NCI-H2227 treated with DMSO at 0.1 percent for 48 hours (cell line): Measurements from ENCODE around the gene IL17REL.

Experiments used
- DNase-seq: peaks from one replicate; lab custom pipeline; 2025; lab: John Stamatoyannopoulos, UW

Gene IL17REL

DNA sequence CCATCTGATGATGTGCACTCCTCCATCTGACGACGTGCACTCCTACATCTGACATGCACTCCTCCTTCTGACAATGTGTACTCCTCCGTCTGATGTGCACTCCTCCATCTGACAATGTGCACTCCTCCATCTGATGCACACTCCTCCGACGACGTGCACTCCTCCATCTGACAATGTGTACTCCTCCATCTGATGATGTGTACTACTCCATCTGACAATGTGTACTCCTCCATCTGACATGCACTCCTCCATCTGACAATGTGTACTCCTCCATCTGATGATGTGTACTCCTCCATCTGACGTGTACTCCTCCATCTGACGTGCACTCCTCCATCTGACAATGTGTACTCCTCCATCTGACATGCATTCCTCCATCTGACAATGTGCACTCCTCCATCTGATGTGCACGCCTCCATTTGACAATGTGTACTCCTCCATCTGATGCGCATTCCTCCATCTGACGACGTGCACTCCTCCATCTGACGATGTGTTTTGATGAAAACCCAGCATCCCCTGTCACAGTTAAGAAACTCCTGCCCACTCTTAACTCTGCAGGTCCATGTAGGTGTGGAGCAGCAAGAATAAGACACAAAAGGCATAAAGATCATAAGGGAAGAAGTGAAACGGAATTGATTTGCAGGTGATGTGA, 9.7 kb upstream of the IL17REL start:
- no peak for DNase-seq

DNA sequence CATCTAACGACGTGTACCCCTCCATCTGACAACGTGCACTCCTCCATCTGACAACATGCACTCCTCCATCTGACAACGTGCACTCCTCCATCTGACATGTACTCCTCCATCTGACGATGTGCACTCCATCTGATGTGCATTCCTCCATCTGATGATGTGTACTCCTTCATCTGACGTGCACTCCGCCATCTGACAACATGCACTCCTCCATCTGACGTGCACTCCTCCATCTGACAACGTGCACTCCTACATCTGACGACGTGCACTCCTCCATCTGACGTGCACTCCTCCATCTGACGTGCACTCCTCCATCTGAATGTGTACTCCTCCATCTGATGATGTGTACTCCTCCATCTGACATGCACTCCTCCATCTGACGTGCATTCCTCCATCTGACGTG, 8.0 kb upstream of the IL17REL start:
- DNase-seq: no peak

DNA sequence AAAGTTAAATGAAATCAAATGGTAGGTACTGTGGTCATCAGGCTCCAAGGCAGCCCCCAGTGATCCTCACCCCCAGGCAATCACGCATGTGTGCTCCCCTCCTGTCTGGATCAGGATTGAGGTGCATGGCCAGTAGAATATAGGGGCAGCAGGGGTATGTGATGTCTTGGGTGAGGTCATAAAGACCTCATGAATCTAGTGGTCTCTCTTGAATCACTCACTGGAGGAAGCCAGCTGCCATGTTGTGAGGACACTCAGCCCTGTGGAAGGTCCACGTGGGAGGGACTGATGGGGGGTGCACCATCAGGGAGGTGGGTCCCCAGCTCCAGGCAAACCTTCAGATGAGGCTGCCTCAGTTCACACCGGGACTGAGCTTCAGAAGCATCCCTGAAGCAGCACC, 6.8 kb upstream of the IL17REL start:
- DNase-seq: no peak

DNA sequence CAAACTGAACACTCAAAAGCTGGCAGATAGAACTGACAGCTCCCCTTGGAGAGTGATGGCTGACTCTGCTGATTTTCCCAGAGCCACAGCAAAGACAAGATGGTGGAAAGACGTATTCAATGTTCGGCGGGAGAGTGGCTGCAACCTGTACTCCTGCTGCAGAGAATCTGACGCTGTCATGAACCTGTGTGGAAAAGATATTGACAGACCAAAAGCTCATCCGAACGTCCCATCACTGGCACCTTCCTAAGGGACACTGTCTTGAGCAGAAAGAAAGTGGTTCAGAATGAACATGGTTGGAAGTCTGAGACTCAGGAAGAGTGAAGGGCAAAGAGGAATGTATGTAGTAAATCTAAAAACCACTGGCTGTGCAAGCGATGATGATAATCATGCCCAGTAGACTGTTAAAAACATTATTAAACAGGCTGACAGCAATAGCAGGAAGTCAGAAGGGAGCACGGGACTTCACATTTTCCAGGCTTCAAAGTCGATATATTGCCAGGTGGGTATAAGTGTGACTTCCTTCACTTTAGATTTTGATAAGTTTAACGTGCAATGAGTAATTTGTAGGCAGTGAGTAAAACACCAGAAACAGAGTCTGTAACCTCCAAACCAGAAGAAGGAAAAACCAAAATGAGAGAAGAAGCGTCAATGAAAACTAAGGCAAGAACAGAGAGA, 6.2 kb upstream of the IL17REL start:
- peak; percentile 4 for DNase-seq

DNA sequence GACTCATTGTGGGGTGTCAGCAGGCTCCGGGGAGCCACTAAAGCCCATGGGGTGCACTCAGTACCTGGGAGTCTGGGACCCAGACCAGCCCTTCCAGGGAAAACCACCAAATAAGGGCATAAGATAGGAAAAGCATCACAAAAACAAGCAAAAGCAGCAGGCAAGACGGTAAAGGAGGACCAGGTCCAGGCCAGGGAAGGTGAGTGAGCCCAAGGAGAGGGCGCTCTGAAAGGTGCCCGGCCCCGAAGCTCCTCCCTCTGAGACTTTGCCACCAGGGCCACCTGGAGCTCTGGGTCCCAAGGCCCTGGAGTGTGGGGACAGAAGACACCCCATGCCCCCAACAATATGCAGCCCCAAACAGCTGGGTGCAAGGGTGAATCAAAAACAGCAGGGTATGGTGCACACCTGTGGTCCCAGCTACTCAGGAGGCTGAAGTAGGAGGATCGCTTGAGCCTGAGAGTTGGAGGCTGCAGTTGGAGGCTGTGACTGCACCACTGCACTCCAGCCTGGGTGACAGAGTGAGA, 5.2 kb upstream of the IL17REL start:
- no peak for DNase-seq

DNA sequence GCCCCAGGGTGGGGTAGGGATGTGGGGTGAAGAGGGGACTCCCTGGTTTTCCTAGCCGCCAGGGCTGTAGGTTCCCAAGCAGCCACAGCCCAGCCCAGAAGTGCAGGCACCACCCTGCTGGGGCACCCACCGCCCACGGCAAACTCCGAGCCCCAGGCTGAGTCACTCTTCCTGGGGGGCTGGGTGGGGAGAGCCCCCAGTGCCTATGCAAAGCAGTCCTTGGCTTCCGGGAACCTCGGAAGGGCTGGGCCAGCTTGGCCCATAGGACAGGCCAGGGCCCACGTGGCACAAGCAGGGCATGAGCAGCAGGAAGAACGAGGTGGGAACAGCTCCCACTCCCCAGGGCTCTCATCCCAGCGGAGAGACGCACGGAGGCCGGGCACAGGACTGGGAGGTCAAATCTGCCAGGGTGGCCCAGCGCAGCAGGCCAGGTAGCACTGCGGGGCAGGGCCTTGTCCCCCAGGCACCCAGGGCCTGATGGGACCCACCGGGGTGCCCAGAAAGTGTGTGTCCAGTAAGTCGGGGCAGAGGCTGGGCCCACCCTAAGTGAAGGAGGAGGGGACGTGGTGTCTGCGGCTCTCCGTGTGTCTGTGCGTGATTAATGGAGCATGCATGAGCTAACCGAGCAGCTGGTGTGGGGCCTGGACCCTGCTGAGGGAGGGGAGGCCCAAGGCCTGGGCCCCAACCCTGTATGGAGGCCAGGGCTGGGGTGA, 4.6 kb upstream of the IL17REL start:
- DNase-seq: no peak

DNA sequence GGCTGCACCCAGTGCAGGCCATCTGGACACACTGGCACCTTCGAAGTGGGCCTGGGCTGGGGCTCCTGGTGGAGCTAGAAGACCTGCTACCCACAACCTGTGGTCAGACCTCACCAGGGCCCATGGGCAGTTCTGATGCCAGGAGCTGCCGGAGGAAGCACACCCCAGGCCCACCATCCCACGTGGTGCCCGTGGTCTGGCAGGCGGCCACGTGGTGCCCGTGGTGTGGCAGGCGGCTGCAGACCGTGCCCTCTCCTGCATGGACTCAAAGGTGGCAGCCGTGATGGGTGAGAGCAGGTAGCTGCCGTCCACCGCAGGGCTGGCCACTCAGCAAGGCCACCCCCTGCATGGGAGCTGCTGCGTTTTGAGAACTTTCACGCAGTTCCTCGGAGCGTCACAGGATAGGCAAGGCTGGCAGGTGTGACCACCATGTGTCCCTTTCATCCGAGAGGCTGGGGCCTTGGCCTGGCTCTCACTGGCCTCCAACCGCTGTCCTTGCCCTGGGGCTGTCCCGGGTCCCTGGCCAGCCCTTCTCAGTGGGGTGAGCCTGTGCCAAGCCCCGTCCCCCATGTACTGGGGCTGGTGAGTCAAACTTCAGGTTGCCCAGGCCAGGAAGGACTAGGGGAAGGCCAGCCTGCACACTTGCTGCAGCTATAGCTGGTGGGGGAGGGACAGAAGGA, 3.9 kb upstream of the IL17REL start:
- DNase-seq: no peak

DNA sequence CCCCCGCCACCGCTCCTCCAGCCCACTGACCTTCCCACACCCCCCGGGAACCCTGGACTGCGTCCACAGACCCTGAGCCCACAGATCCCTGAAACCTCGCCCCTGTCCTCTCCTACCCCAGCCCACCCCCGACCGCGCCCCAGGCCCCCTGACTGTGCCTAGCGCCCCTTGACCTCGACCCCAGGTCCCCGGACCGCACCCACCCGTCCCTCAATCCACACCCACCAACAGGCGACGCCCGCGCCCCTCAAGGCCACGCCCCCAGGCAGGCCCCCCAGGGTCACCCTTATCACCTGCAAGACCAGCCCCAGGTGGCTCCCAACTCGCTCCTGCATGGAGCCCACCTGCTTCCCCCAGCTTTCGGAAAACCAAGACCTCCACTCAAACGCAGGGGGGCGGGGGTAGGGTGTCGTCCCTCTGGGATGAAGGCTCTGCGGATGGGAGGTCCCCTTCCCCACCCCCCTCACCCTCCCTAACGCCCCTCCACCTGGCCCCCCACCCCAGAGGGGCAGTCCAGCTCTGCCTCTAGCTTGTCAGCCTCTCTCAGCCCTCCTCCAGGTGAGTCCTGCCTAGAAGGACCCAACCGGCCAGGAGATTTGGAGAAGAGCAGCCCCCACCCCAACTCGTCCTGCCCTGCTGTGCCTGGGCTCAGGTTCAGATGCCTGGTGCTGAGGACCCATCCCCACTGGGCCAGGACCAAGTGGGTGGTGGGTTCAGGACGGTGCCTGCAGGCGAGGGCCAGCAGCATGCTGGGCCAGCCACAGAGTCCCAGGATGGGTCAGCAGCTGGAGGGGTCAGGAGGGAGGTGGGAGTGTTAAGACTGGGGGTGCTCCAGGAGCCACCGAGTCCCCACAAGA, 3.1 kb upstream of the IL17REL start:
- DNase-seq: no peak

DNA sequence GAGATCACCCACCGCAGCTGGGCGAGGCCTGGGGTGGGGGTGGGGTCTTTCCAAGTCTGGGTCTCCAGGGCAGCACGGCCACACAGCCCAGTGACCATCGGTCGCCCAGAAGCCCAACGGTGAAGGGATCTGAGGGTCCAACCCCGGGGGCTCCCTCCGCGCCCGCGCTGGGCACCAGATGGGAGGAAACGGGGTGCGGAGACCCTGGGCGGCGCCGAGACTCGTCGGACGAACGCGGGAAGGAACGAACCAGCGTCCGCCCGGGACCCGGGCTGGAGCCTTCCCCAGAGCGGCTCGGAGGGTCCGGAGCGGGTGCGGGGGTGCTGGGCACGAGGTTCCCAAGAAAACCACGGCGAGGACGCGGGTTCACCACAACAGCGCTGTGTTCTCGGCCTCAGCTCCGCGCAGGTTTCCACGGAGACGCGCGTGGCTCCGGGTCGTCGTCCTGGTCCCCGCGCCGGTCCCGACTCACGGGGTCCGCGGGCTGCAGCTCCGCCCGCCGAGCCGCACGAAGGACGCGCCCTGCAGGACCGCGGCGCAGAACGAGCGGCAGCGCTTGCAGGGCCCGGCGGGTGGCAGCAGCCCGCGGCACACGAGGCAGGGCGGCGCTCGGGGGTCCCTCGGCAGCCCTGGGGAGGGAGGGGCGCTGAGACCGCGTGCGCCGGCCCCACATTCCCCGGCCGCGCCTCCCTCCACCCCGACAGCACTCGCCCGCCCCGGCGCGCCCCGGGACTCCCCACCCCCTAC, 2.3 kb upstream of the IL17REL start:
- no peak for DNase-seq

DNA sequence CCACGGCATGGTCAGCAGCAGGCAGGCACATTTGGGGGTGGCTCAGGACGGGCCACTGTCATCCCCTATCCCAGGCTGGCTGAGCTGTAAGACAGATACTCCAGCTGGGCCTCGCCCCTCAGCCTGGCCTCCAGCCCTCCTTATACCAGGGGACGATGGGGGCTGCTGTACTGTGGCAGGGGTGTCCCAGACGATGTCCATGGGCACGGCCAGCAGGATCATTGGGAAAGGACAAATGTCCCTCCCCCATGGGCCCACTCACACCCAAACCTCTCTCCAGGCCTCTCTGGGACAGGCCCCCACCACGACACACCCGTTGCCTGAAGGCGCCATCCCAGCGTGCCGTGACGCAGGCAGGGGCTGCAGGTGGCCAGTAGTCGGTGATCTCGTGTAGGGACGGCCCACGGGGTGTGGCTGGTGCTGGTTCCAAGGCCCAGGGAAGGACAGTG, 1.5 kb upstream of the IL17REL start:
- no peak for DNase-seq

DNA sequence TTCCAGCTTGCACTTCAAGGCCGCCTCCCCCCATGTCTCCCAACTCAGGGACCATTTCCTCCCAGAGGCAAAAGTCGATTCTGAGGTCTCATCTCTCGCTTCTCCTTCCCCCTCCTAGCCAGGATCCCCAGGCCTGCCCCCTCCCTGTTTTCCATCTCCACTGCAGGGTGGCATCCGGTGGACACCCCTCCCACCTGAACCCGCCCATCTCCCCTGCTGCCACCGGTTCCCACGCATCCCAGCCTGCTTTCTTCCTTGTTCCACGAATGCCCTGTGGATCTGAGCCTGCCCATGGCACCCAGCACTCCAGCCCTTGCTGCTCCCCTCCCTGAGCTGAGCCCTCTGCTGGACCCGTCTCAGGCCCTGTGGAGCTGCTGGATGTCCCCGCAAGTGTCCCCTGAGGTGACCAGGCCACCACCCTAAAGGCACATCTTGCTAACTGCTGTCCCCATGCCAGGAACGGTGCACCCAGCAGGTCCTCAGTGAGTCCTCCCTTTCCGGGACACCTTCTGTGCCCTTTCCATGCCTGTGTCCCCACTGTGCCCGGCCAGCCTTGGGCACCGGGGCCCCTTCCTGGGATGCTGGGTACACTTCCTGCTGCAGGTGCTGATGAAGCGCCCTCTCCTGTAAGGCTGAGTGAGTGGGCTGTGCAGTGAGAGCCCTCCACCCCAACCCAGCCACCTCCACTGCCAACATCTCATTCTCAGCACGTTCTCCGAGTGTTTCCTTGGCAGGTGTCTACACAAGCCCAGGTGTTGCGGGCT, 936 bp downstream of the IL17REL start:
- DNase-seq: no peak

DNA sequence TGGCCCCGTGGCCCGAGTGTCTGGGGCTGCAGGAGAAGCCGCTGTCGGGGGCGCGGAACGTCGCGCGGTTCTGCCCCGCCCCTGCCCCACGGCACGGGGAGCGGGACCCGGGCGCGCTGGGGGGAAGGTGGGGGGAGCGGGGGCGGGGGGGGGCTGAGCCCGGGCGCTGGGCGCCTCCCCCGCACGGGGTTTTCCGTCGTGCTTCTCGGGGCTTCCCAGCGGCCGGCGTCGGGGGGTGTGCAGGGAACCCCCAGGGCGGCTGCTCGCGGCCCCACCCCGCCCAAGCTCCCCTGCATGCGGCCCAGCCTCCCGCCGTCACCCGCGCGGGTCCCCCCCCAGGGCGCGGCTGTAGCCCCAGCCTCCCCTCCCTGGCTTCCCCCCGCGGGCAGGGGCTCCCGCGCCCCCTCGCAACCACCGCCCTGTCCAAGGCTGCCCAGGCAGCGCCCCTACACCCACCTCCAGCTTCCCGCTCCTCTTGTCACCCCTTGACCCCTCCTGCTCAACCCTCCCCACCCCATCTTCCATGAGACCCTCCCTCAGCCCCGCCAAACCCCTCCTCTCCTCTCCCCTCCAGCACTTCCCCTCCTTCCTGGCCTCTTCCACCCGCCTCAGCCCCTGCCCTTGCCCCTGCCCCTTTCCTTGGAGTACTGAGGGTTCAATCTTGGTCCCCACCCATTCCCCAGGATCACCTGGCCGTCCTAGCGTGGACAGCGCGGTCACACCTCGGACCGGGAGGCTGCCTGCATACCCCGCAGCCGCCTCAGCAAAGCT, 1.7 kb downstream of the IL17REL start:
- no peak for DNase-seq

DNA sequence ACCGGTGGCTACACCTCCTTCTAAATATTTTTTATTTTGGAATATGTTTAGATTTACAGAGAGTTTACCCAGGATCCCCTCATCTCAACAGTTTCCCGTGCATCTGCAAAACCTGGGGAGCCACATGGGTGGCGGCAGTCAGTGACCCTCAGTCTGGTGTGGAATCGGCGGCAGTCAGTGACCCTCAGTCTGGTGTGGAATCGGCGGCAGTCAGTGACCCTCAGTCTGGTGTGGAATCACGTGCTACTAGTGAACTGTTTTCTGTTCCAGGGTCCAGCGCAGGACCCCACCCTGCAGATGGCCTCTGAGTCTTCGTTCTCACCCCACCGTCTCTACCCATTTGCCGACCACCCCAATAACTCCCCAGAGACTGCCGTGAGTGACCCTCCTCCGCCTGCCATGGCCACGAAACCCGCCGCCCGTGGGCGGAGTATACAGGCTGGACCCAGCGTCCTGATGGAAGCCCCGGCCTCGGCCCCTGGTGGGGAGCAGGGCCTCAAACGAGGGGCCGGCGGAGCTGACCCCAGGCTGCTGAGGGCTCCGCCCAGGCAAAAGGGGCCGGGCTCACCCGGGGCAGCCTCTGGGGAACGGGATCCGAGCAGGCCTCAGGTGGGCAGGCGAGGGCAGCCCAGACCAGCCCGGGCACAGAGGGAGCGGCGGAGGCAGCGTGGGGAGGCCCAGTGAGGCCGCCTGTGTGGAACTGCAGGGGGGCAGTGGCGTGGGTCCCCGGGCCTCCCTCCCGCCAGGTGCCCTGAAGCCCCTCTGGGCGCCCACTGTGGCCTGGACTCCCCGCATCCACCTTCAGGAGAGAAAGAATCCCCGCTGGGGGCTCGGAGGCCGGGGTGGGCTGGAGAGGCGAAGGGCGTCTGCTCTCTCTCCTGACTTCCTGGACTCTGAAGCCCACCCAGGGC, 2.5 kb downstream of the IL17REL start:
- DNase-seq: no peak

DNA sequence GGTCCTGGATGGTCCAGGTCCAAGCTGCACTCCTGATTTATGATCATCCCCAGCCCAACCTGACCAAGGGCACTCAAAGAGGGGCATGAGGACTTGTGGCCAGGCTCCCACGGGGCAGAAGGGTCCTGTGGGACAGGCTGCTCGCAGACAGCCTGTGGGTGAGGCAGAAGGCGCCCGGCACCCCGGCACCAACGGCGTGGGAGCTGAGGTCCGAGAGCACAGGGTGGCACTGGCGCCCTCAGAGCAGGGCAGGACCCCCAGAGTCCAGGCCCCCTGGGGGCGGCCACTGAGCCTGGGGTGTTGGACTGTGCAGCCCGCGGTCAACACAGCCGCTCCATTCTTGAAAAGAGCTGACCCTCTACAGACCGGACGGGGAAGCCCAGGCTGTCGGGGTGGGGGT, 3.3 kb downstream of the IL17REL start:
- DNase-seq: no peak

DNA sequence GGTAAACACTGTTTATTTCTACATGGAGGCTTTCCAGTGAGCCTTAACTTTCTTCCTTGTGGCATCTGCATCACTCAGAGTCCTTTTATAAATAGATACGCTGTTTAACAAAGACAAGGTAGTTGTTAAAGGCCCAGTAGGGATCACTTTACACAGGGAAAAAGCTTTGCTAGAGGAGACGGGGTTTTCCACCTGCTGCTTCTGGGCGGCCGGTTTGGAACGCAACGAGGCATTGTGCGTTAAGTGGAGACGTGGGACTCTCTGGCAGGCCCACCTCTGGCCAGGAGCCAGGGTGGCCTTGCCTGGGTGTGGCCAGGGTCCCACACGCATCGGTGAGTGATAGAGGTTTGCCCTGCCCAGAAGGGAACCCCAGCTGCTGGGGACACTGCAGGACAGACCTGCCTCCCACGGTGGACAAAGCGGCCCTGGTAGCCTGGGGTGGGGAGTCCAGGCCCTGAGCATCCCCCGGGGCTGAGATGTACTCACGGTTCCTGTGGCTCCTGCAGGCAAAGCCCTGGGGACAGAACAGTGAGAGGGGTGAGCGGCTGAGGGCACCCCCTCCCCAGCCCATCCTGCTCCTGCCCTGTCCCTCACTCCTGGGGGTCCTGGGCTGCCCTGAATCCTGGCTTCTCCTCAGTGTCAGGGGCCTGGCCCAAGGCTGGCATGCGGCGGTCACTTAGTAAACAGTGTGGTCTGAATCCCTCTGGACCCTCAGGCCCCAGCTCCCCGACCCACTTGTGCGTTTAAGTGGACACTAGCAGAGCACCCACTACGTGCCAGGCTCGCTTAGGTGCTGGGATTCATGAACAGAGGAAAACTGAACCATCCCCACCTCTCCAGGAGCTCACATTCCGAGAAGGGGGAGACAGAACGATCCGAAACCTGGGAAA, 4.2 kb downstream of the IL17REL start:
- DNase-seq: peak; percentile 32

DNA sequence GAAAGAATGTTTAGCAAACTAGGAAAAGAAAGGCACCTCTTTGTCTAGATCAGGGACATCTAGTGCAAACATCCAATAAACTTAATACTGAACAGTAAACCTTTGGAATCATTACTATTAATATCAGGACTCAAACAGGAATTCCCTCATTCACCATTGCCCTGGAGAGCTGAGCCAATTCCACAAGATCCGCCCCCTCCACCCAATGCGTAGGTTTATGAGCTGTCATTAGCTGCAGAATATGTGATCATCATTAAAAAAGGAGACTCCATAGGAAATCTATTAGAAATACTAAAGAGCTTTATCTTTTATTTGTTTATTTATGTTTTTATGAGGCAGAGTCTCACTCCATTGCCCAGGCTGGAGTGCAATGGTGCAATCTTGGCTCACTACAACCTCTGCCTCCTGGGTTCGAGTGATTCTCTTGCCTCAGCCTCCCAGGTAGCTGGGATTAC, 5.5 kb downstream of the IL17REL start:
- DNase-seq: no peak

DNA sequence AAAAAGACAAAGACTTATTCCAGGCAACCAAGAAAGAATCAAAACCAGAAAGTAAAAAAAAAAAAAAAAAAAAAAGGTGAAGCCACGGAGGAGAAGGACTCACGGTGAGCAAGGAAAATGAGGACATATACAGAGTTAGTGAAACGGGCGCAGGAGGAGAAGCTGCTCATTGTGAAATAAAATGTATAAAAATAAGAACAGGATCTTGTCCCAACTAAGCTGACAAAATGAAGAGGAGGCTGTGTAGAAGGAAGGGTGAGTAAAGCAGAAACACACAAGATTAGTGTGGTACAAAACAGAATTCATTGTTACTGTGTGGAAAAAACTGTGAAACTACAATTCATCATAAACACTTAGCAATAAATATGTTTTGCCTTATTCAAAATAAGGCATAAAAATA, 7.6 kb downstream of the IL17REL start:
- DNase-seq: no peak
